Progenitor cell of endocrine pancreas (in vitro differentiated cells): ENCODE data around the gene UNC13C. TPM values are rescaled to one million over a fixed set of nuclear protein-coding genes. Genes with fewer than 3 reads are reported as not detected.
A peak's percentile ranks its signal among the peaks of the same experiment; 100 is the strongest.

ENCODE experiments used
- DNase-seq: peaks from one replicate; pipeline ENCODE4 v3.0.0; 2021; ENCODE audit warnings: low spot score; ENCODE audit not compliant: unreplicated experiment
- H3K27ac Mint-ChIP-seq: 2 replicates; pipeline ENCODE4 v1.8.0; 2021; ENCODE audit warnings: mild to moderate bottlenecking, moderate library complexity, mixed read lengths
- H3K27me3 Mint-ChIP-seq: 2 replicates; pipeline ENCODE4 v1.8.0; 2021; ENCODE audit warnings: mixed read lengths
- H3K36me3 Mint-ChIP-seq: 2 replicates; pipeline ENCODE4 v1.8.0; 2022; ENCODE audit warnings: mixed read lengths; ENCODE audit not compliant: insufficient read depth
- H3K4me1 Mint-ChIP-seq: 2 replicates; pipeline ENCODE4 v1.8.0; 2021; ENCODE audit warnings: low read depth, mixed read lengths
- H3K4me3 Mint-ChIP-seq: 2 replicates; pipeline ENCODE4 v1.8.0; 2021; ENCODE audit warnings: low read depth, mild to moderate bottlenecking, moderate library complexity, mixed read lengths
- H3K9me3 Mint-ChIP-seq: 2 replicates; pipeline ENCODE4 v1.8.0; 2021; ENCODE audit warnings: low read depth, mixed read lengths
- CTCF ChIP-seq: fragments of 200-600 bp; sonication (generic); IDR thresholded peaks from one replicate; pipeline ENCODE4 v1.5.0; 2021; ENCODE audit warnings: antibody characterized with exemption, mild to moderate bottlenecking; ENCODE audit not compliant: unreplicated experiment
- total RNA-seq: library from RNA; stranded (reverse); gene quantifications from 2 replicates; pipeline ENCODE4 v1.2.1, GENCODE V29; 2021

The UNC13C gene
- total RNA-seq, 1 donor from 2014 or later = 7.3 TPM

DNA sequence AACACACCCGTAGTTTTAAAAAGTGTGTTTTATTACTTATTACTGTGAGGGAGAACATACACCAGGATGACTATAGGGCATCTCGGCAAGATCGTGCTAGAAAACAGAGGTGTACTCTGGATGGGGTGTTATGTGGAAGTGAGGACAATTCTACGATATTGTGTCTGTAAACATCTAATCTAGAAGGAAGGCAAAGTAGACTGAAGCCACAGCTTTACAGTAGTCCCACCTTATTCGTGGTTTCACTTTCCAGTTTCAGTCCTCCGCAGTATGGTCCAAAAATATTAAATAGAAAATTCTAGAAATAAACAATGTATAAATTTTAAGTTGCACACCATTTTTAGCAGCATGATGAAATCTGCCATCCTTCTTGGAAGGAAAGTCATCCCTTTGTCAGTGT lies 277.9 kb downstream of the UNC13C start:
- Mint-ChIP-seq H3K27me3 (no peaks in the 10 kb centered on the region), H3K4me3 (no peak overlapping the region), H3K4me1 (peaks cover 2% of the 10 kb centered on the region), H3K27ac (no peak overlapping the region), H3K9me3 (peaks cover 2% of the 10 kb centered on the region), H3K36me3 (no peaks in the 10 kb centered on the region)
- TF ChIP-seq CTCF = no peak
- no peak for DNase-seq

- Mint-ChIP-seq H3K27ac (no peak overlapping the region), H3K27me3 (no peaks in the 10 kb centered on the region), H3K36me3 (no peaks in the 10 kb centered on the region), H3K9me3 (no peaks in the 10 kb centered on the region), H3K4me3 (no peak overlapping the region), H3K4me1 (no peaks in the 10 kb centered on the region)
- no peak for DNase-seq
- peak; percentile 23 for TF ChIP-seq CTCF
Measured at GRCh38 chr15:54273928-54274327, 295.7 kb downstream of the UNC13C start.

DNA sequence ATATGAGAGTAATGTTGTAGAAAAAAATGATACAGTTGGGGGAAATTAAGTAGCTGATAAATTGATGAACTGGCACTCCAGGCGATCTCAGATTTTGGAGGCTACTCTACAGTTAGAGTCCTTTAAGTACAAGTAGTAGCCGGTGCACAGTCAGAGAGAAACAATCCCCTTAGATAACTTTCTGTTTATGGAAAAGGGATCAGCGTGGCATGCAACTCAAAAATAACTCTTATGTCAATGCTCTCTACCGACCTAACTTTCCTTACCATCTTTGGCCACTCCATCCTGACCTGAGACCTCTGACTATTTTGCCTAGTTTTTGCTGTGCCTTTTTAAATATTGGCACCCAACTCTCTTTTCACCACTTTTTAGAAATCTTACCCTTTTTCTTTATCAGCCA lies 299.6 kb downstream of the UNC13C start:
- Mint-ChIP-seq H3K27me3 (no peaks in the 10 kb centered on the region), H3K9me3 (peaks cover 2% of the 10 kb centered on the region), H3K36me3 (no peaks in the 10 kb centered on the region), H3K4me3 (no peak overlapping the region), H3K27ac (no peak overlapping the region), H3K4me1 (peaks cover 4% of the 10 kb centered on the region)
- no peak for TF ChIP-seq CTCF
- no peak for DNase-seq

DNA sequence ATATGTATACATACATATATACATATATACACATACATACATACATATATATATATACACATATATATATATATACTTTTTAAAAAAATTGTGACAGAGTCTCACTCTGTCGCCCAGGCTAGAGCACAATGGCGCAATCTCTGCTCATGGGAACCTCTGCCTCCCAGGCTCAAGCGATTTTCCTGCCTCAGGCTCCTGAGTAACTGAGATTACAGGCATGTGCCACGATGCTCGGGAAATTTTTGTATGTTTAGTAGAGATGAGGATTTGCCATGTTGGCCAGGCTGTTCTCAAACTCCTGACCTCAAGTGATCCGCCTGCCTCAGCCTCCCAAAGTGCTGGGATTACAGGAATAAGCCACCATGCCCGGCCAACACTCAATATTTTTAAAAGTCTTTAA lies 302.5 kb downstream of the UNC13C start:
- Mint-ChIP-seq H3K4me1 (peaks cover 4% of the 10 kb centered on the region), H3K27me3 (no peaks in the 10 kb centered on the region), H3K36me3 (no peaks in the 10 kb centered on the region), H3K27ac (no peak overlapping the region), H3K4me3 (no peak overlapping the region), H3K9me3 (peaks cover 3% of the 10 kb centered on the region)
- DNase-seq = no peak
- no peak for TF ChIP-seq CTCF

GRCh38 chr15:54282228-54282836 lies 304.1 kb downstream of the UNC13C start:
- Mint-ChIP-seq H3K9me3 (peaks cover 3% of the 10 kb centered on the region), H3K27ac (no peak overlapping the region), H3K4me1 (peaks cover 4% of the 10 kb centered on the region), H3K27me3 (no peaks in the 10 kb centered on the region), H3K4me3 (no peak overlapping the region), H3K36me3 (no peaks in the 10 kb centered on the region)
- no peak for TF ChIP-seq CTCF
- DNase-seq = no peak
